Neutrophil (primary cell): ENCODE measurements around the gene SP140.
"Not testable (repeated sequence)": the region's sequence is repeated elsewhere in the genome, so short reads cannot be mapped to it uniquely, and the experiment has no call there.

Source experiments
- H3K27ac ChIP-seq: fragments of 200-600 bp; sonication (generic); 2 replicates; pipeline ENCODE4 v1.5.1; 2016; ENCODE audit warnings: mild to moderate bottlenecking, moderate library complexity
- H3K27me3 ChIP-seq: fragments of 200-600 bp; sonication (generic); 2 replicates; pipeline ENCODE4 v1.6.0; 2016; ENCODE audit warnings: mild to moderate bottlenecking
- H3K36me3 ChIP-seq: fragments of 200-600 bp; sonication (generic); 2 replicates; pipeline ENCODE4 v1.5.1; 2017
- H3K4me1 ChIP-seq, 2 experiments: fragments of 200-600 bp in 1 of 2; sonication (generic) in 1 of 2; 1 replicate in 1 of 2; 2 replicates in 1 of 2; pipeline versions ENCODE4 v1.5.1 to v1.6.1; 2013 to 2016; ENCODE audit warnings: low read depth in 1 of 2, low read length in 1 of 2, mild to moderate bottlenecking in 1 of 2, moderate library complexity in 1 of 2; ENCODE audit not compliant: control insufficient read depth in 1 of 2, insufficient read depth in 1 of 2
- H3K4me3 ChIP-seq, 2 experiments: fragments of 200-600 bp in 1 of 2; sonication (generic) in 1 of 2; 1 replicate in 1 of 2; 2 replicates in 1 of 2; pipeline ENCODE4 v1.5.1; 2013 to 2016; ENCODE audit warnings: low read depth in 1 of 2, low read length in 1 of 2, mild to moderate bottlenecking in 1 of 2, moderate library complexity in 1 of 2
- H3K9me3 ChIP-seq: fragments of 200-600 bp; sonication (generic); 2 replicates; pipeline ENCODE4 v1.5.1; 2016
- TF ChIP-seq, protein P1 (sequence below): fragments of 200-600 bp; sonication (generic); IDR thresholded peaks from 2 replicates; pipeline ENCODE4 v1.5.1; 2016; ENCODE audit warnings: antibody characterized with exemption

The SP140 gene

DNA sequence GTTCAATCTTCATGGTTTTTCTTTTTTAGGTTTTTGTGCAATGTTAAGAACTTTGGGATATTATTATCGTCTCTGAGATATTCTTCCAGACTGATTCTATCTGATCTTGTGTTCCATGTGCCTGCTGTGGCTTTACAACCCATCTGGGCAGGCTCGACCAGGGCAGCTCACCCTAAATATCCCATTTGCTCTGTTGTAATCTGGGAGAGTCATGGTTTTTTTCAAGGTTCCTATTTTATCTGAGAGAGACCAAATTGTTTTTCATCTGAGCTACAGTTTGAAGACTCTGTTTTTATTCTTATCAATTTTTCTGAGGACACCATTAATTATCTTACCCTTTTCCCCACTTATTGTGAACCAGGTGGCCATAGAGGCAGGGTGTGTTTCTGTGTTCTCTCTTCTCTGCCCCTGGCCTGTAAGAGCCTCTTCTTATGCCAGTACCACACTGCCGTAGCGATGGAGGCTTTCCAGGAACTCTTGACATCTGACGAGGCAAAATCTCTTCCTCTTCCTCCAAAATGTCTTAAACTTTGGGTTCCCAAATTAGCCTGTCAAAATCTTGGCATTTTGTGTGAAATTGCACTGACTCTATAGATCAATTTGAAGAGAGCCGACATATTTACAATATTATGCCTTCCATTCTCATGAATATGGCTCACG lies 104.5 kb downstream of the SP140 start:
- H3K4me3 ChIP-seq: no peak overlapping the region
- peaks cover 6% of the 10 kb centered on the region for H3K36me3 ChIP-seq
- H3K4me1 ChIP-seq: peaks cover 21 to 27% of the 10 kb centered on the region in 2 experiments
- TF ChIP-seq, protein P1, sequence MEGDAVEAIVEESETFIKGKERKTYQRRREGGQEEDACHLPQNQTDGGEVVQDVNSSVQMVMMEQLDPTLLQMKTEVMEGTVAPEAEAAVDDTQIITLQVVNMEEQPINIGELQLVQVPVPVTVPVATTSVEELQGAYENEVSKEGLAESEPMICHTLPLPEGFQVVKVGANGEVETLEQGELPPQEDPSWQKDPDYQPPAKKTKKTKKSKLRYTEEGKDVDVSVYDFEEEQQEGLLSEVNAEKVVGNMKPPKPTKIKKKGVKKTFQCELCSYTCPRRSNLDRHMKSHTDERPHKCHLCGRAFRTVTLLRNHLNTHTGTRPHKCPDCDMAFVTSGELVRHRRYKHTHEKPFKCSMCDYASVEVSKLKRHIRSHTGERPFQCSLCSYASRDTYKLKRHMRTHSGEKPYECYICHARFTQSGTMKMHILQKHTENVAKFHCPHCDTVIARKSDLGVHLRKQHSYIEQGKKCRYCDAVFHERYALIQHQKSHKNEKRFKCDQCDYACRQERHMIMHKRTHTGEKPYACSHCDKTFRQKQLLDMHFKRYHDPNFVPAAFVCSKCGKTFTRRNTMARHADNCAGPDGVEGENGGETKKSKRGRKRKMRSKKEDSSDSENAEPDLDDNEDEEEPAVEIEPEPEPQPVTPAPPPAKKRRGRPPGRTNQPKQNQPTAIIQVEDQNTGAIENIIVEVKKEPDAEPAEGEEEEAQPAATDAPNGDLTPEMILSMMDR: no peak
- peak overlapping the region; percentile 39 for H3K27ac ChIP-seq
- H3K27me3 ChIP-seq: no peaks in the 10 kb centered on the region
- H3K9me3 ChIP-seq: no peaks in the 10 kb centered on the region

DNA sequence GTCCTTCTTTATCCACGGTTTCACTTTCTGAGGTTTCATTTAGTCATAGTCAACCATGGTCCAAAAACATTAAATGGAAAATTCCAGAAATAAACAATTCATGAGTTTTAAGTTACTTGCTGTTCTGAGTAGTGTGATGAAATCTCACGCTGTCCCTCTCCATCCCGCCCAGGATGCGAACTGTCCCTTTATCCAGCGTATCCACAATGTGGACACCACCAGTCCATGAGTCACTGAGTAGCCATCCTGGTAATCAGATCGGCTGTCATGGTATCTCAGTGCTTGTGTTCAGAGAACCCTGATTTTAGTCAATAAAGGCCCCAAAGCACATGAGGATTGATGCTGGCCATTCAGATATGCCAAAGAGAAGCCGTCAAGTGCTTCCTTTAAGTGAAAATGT lies 105.2 kb downstream of the SP140 start:
- TF ChIP-seq, protein P1: no peak
- no peaks in the 10 kb centered on the region for H3K9me3 ChIP-seq
- no peak overlapping the region for H3K27ac ChIP-seq
- no peak overlapping the region for H3K4me3 ChIP-seq
- H3K27me3 ChIP-seq: no peaks in the 10 kb centered on the region
- peaks cover 6% of the 10 kb centered on the region for H3K36me3 ChIP-seq
- H3K4me1 ChIP-seq: peaks cover 21 to 27% of the 10 kb centered on the region in 2 experiments

DNA sequence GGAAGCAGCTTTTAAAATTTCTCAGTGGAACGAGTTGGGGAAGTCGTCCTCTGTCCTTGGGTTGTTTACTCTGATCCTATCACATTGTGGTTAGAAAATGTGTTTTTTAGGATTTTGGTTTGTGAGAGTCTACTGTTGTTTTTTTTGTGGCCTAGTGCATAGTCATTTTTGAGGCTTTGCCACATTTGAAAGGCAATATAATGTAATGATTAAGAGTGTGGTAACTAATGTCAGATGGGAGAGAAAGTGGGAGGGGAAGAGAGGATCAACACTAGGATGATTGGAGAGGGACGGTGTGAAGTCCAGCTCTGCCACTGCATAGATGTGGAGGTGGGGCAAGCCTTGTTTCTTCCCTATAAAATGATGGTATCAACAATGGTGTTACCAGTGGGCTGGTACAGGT lies 109.9 kb downstream of the SP140 start:
- Histone ChIP-seq H3K4me3 (no peak overlapping the region), H3K9me3 (no peaks in the 10 kb centered on the region), H3K27me3 (no peaks in the 10 kb centered on the region), H3K4me1 (peaks cover 0 to under 1% of the 10 kb centered on the region in 2 experiments), H3K27ac (no peak overlapping the region), H3K36me3 (peaks cover 11% of the 10 kb centered on the region)
- TF ChIP-seq, protein P1: no peak

DNA sequence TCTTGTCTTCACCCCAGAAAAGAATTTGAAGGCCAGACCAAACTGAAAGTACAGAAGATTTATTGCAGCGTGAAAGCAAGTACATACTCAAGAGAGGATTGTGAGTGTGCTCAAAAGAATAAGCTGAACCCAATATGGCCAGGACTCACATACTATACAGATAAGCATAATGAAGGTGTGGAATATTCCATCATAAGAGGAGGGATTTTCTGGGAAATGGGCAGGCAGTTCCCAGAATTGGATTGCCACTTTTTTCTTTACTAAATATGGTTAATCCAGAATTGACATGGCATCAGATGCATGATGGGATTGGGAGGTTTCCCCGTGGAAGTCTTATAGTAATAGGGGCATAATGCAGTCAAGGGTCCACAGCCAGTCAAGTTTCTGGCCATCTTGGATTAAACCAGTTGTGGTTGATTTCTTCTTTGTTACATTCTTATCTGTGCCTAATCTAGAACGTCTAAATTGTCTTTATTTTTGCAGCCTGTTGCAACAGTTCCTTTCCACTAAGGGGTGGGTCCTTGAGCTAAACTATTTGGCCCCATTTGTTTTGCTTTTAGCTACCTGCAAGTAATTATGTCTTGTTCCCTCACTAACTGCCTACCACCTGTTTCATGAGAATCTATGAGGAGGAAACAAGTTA lies 110.4 kb downstream of the SP140 start:
- Histone ChIP-seq H3K36me3 (peaks cover 11% of the 10 kb centered on the region), H3K9me3 (no peaks in the 10 kb centered on the region), H3K4me3 (no peak overlapping the region), H3K27me3 (no peaks in the 10 kb centered on the region), H3K27ac (no peak overlapping the region), H3K4me1 (no peaks in the 10 kb centered on the region)
- TF ChIP-seq, protein P1: no peak

DNA sequence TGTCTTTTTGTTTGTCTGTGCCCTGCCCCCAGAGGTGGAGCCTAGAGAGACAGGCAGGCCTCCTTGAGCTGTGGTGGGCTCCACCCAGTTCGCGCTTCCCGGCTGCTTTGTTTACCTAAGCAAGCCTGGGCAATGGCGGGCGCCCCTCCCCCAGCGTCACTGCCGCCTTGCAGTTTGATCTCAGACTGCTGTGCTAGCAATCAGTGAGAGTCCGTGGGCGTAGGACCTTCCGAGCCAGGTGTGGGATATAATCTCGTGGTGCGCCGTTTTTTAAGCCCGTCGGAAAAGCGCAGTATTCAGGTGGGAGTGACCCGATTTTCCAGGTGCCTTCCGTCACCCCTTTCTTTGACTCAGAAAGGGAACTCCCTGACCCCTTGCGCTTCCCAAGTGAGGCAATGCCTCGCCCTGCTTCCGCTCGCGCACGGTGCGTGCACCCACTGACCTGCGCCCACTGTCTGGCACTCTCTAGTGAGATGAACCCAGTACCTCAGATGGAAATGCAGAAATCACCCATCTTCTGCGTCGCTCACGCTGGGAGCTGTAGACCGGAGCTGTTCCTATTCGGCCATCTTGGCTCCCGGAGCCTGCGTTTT lies 116.5 kb downstream of the SP140 start:
- H3K9me3 ChIP-seq, H3K36me3 ChIP-seq, H3K27ac ChIP-seq, H3K4me1 ChIP-seq, H3K4me3 ChIP-seq, H3K27me3 ChIP-seq: not testable (repeated sequence)

DNA sequence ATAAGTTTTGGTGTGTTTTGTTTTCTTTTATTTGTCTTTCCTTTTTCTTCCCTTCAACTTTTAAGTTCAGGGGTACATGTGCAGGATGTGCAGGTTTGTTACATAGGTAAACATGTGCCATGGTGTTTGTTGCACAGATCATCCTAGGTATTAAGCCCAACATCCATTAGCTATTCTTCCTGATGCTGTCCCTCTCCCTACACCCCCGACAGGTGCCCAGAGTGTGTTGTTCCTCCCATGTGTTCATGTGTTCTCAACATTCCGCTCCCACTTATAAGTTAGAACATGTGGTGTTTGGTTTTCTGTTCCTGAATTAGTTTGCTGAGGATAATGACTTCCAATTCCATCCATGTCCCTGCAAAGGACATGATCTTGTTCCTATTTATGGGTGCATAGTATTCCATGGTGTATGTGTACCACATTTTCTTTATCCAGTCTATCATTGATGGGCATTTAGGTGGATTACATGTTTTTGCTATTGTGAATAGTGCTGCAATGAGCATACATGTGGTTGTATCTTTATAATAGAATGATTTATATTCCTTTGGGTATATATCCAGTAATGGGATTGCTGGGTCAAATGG lies 117.6 kb downstream of the SP140 start:
- H3K36me3 ChIP-seq, H3K27ac ChIP-seq, H3K4me3 ChIP-seq, H3K4me1 ChIP-seq, H3K9me3 ChIP-seq, H3K27me3 ChIP-seq: not testable (repeated sequence)
